ENCODE measurements around the gene PSMB3.
A peak's percentile ranks its signal among the peaks of the same experiment; 100 is the strongest.

The PSMB3 gene

DNA sequence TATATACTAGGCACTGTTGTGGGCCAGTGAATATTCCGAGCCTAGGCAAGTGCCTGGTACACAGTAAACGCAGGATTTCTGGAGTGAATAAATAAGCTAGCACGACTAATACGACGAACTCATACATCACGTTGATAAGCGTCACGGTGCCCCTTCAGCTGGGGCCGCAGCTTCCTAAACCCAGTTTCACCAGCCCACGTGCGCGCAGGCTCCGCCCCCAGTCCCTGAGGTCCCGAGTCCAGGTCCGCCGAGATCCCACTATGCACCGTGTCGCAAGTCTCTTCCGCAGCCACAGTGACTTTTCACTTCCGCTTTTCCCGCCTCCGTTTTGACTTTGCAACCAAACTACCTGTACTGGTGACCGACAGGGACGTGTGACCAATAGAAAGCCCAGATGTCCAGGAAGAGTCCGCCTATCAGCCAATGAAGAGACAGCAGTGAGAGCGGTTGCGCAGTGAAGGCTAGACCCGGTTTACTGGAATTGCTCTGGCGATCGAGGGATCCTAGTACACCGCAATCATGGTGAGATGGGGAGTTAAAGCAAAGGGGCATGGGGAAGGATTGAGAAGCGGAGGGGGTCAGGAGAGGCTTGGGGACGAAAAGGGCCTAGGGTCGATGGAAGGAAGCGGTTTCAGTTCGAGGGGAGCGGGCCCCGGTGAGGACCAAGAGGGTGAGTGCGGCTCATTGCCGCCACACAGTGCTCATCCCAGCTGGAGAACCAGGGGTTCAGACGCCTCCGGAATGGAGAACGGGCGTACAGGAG, at the start of gene PSMB3:
PSMB3 (plus strand) TSS at position 434 of the 763 bp plus-strand sequence; CDS start at position 520, 86 bp downstream.
- DNase-seq (ENCODE audit: low spot score): peak; percentile 98

GRCh38 chr17:38702916-38703741, 49.4 kb upstream of the PSMB3 start:
- DNase-seq (ENCODE audit: low spot score): peak; percentile 61

- DNase-seq (ENCODE audit: low spot score): peak; percentile 85
These were observed 48.6 kb upstream of the PSMB3 start for GRCh38 chr17:38703742-38704605.

DNA sequence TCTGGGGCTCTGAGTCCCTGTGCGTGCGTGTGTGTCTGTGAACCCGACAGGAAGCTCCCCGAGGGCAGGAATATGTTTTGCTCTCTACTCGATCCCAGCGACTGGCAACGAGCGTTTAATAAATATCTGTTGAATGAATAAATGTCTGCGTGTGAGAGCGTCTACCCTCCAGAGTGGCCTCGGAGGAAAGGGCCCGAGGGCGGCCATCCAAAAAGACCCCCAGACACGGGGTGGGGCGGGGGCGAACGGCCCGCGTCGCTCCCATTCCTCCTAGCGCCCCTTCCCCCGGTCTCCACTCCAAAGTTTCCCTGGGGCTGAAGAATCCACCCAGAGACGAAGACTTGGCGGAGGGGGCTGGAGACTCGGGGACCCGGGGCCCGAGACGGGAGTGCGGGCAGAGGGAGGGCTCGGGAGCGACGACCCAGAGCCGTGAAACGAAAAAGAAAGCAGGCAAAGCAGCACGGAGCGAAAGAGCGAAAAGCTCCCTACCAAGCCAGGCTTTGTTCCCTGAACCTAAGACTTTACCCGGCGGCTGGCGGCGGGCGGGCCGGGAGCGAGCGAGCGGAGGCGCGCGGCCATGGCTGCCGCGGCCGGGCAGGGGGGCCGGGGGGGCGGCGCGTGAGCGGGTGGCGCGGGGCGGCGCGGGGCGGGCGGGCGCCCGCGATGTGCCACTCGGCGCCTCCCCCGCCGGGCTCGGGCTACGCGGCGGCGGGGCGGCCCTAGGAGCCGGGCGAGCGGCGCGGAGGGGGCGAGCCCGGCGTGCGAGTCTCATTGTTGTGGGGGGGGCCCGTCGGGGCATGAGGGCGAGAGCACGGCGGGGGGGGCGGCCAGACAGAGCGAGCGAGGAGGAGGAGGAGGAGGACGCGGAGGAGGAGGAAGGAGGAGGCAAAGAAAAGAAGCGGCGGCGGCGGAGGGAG, 47.7 kb upstream of the PSMB3 start, which contains the start of gene MLLT6:
MLLT6 (plus strand) TSS at position 668 of the 917 bp plus-strand sequence. CDS start 360 bp downstream, outside the sequence.
- DNase-seq (ENCODE audit: low spot score): peak; percentile 87

DNA sequence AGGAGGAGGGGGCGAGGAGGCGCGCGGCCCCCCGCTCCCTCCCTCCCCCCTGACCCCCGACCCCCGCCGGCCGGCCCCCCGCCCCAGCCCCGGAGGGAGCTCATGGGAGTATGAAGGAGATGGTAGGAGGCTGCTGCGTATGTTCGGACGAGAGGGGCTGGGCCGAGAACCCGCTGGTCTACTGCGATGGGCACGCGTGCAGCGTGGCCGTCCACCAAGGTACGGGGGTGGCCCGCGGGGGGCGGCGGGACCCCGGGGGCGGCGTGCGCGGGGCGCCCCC, 47.1 kb upstream of the PSMB3 start:
- peak; percentile 78 for DNase-seq (ENCODE audit: low spot score)

DNA sequence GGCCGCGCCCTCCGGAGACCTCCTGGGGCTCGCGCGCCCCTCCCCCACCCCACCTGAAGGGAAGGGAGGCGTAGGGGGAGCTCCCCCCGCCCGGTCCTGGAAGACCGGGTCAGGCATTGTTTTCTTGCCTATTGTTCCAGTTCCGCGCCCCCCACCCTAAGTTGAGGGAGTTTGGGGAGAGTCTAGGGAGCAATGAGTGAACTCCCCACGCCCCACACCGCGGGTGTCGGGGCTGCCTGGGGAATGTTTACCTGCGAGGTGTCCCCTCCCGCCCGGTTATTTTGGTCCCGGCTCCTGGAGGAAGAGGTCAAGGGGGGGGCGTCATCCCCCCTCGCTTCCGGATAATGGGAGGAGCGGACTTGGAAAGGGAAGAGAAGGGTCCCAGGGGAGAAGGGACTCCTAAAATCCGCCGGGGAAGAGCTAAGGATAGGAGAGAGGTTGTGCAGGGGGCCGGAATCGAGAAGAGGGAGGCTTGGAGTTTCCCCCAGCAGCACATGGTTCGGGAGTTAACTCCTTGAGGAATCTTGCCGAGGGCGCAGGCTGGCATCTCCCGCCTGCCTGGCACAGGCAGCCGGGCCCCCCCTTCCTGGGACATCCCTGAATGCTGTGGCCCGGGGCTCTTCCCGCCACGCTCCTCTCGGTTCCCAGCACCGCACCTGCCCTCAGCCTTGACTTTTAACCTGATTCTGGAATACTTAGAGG, 46.6 kb upstream of the PSMB3 start:
- peak; percentile 71 for DNase-seq (ENCODE audit: low spot score)

- no peak for DNase-seq (ENCODE audit: low spot score)
These were observed 45.9 kb upstream of the PSMB3 start for GRCh38 chr17:38706505-38707216.

- DNase-seq (ENCODE audit: low spot score): no peak
These were observed 44.7 kb upstream of the PSMB3 start for GRCh38 chr17:38707678-38708351.

DNA sequence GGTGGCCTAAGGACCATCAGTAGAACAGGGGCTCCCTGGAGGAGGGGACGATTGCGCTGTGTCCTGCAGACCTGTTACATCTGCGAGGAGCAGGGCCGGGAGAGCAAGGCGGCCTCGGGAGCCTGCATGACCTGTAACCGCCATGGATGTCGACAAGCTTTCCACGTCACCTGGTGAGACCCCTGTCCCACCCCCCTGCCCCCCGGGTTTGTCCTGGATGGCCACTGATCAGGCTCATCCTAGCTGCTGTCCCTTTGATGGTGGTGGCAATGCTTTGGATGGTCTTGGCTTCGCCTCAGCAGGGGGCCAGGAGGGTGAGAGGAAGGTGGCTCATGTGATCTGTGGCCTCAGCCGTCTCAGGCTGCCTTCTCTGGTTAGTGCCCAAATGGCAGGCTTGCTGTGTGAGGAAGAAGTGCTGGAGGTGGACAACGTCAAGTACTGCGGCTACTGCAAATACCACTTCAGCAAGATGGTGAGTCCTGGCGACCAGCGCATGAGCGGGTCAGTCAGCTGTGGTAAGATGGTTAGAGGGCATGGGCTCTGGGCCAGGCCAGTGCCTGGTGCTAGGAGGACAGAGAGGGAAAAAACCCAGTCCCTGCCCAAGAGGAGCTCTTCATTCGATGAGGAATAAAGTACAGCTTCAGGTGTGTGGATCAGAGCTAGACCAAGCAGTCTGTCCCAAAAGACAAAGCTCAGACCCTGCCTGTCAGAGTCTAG, 43.3 kb upstream of the PSMB3 start:
- no peak for DNase-seq (ENCODE audit: low spot score)

DNA sequence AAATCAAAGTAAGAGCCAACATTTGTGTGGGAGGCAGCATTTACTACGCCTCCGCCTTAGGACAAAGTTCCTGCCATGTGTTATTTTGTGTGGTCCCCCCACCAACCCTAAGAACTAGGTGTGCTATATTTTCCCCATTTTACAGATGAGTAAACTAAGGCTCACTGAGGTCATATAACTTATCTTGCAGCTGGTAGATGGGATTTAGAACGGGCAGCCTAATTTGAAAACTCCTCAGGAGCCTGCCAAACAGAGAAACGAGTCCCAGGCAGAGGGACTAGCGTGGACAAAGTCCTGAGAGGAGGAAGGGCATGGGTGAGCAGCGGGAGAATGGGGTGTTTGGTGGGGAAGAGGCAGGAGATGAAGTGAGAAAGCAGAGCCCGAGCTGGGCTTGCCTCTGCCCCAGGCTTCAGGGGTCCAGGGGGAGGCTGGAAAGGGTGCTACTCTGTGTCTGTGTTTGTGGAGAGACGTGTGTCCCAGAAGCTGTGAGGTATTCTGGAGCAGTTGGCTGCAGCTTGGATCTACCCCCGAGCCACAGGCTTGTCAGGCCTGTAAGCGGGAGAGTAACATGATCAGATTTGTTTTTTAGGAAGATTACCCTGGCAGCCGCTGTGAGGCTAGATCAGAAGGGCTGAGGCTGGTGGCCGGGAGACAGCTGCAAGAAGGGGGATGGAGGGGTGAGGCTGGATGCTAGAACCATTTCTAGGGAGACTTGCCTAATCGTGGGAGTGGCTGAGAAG, 42.5 kb upstream of the PSMB3 start:
- DNase-seq (ENCODE audit: low spot score): no peak

GRCh38 chr17:38710604-38710962, 42.0 kb upstream of the PSMB3 start:
- no peak for DNase-seq (ENCODE audit: low spot score)

- no peak for DNase-seq (ENCODE audit: low spot score)
These were observed 41.6 kb upstream of the PSMB3 start for GRCh38 chr17:38710985-38711384.

GRCh38 chr17:38711792-38712571, 40.6 kb upstream of the PSMB3 start:
- no peak for DNase-seq (ENCODE audit: low spot score)

- no peak for DNase-seq (ENCODE audit: low spot score)
These were observed 39.9 kb upstream of the PSMB3 start for GRCh38 chr17:38712593-38712992.

DNA sequence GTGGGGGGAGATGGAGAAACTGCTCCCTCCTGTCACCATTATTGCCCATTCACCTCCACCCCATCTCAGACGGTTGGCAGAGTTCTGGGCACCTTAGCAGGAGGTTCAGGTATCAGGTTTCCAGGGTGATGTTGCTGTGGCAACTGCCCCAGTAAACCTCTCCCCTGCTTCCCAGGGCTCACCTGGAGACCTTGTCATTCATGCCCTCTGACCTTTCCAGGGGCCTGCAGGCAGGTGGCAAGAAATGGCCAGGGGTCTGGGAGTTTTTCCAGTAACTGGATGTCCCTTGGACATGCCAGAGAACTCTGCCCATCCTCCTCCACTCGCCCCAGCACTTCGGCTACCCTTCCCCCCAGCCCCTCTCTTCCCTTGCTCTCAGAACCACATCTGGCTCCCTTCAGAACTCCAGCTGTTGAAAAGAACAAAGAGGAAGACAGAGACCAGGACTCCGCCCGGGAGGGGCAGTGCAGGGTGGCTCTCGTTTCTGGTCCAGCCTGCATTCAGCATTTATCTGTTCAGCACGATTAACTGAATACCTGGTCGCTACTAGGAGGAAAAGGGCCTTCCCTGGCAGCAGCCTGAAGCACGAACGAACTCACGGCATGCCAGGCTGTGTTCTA, 39.0 kb upstream of the PSMB3 start:
- DNase-seq (ENCODE audit: low spot score): no peak

DNA sequence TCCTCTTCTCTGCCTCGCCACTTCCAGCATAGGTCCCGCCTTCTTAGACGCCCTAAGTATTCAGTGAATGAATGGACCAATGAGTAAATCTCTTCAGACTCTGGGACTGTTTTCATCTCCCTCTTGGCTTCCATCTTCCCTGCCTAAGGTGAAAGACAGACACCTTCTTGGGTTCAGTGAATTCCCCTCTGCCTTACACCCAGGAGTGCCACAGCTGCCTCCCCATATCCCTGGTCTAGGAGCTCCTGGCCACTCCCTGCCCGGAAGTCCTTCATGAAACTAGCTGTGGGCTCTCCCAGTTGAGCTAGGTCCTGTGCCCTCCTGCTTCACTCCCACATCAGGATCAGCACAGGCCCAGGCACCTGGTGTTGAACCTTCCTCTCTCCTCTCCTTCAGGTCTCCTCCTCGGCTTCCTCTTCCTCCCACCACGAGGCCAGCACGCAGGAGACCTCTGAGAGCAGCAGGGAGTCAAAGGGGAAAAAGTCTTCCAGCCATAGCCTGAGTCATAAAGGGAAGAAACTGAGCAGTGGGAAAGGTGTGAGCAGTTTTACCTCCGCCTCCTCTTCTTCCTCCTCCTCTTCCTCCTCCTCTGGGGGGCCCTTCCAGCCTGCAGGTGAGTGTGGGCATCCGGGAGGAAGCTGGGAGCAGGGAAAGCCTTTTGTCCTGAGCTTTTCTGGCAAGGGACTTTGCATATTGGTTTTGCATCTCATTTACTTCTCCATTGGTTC, 37.2 kb upstream of the PSMB3 start:
- no peak for DNase-seq (ENCODE audit: low spot score)
